G401.6 (cell line): ENCODE data around the gene UROD.

ENCODE experiments used
- FAIRE-seq: peaks from 2 replicates; lab custom pipeline; 2012; peaks lifted over from hg19 to GRCh38; lab: Jason Lieb, UNC

UROD gene

DNA sequence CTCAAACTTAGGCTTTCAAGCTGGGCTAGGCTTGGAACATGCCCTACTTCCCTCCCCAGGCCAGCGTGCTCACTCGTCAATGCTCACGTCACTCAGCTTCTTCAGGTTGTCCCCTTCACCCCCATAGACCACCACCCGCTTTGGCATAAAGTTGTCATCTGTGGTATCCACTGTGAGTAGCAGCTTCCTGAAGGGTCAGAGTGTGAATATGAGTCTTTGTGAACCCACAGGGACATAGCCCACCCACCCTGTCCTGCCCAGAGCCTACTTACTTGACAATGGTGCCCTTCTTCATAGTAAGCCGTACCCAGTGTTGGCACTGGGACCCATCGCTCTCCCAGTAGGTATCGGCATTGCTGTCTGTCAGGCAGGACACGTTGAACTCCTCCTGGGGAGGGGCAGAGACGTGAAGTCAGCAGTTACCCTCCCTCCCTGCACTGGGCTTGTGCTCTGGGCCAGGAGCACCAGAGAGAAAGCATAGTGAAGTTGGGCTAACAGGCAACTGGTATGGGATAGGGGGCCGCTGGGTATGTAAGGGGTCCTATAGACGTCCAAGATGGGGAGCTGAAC is 2.7 kb upstream of the UROD start:
- no peak for FAIRE-seq

DNA sequence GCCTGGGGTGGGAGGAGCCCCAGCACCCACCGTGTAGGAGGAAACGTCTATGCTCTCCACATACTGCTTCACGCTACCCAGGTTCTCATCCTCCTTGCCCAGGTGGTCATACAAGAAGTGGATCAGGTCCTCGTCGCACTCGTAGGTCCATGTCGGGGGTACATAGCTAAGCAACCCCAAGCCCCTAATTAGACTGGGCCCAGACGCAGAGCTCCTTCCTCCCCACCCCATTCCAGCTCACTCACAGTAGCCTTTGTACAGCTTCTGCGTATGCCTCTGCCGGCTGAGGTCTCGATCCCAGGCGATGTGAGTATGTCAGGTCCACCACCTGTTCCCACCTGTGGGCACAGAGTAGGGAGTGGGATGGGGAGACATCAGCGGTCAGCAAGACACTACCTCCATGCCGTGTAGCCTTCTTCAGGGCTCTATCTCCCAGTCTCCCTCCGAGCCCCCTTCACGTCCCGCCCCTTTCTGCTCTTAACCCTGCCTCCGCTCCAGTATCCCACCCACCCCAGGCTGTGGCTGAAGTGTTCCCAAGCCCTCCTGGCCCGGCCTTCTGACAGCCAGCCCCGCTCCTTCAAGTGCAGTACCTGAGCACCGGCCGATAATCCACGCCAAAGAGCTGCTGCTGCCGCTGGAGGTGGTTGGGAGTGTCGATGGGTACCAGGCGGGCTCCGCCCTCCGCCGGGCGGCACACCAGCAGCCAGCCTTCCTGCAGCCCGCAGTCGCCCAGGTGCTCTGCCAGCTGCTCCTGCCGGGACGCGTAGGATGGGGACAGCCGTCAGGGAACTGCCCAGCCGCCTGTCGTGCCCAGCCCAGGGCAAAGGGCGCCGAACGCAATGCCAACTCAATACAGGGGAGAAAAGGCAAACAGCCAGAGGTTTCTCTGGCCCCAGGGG is 1.8 kb upstream of the UROD start:
- no peak for FAIRE-seq

DNA sequence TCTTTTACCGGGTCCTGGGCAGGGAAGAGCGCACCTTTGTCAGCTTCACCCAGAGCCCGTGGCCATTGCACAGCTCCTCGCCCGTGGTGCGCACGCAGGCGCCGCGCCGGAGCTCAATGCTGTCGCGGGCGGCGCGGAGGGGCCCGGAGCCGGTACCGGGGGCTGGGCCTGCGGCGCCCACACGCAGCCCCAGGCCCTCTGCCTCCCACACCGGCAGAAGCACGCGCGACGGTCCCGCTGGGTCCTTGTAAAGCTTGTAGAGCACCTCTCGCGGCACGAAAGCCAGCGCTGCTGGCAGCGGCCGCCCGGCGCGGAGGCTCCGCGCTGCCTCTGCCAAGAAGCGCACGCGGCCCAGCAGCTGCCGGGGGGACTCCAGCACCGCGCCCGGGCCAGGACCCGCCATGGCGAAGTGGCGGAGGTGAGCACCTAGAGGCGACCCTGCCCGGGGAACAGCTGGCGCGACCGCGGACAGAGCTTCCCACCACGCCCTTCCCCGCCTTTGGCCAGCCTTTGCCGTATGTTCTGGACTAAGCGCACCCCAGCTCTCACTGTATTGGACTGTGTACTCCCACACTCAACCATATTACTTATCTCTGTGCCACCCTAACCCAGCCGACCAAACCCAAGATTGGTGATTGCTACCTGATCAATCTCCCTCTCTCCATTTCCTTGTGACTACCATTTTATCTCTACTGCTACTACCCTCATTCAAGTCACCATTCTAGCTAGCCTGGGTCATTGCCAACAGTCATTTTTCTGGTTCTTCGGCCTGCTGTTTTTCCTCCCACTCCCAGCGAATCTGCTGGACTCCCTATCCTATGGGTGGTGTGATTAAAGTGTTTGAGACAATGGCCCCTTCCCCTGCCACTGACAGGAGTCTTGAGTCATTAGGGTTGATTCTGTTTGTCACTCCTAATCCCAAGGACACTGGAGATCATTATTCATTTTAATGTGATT is 921 bp upstream of the UROD start, which contains the start of gene HECTD3:
TSS of gene HECTD3 (minus strand) at position 470 of the 957 bp plus-strand sequence. CDS start at position 403, 67 bp downstream.
- FAIRE-seq = no peak

DNA sequence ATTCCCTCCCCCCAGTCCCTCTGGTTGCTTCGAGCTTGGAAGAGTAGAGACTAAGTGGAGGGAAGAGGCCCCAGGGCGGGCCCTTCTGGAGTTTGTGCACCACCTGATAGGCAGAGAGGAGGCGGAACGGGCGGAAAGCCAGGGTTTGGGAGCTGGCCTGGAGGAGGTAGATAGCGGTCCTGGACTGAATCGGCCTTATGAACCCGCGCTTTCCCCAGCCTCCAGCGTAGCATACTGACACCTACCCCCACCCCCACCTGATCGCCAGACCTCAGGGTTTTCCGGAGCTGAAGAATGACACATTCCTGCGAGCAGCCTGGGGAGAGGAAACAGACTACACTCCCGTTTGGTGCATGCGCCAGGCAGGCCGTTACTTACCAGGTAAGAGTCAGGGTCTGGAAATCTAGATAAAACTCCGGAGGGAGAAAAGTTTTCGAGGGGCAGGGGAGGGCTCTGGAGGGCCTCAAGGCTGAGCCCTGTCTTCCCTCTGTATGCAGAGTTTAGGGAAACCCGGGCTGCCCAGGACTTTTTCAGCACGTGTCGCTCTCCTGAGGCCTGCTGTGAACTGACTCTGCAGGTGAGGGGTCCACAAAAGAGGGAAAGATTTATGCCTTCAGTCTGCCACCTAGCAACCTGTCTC is 705 bp downstream of the UROD start:
- FAIRE-seq = no peak

DNA sequence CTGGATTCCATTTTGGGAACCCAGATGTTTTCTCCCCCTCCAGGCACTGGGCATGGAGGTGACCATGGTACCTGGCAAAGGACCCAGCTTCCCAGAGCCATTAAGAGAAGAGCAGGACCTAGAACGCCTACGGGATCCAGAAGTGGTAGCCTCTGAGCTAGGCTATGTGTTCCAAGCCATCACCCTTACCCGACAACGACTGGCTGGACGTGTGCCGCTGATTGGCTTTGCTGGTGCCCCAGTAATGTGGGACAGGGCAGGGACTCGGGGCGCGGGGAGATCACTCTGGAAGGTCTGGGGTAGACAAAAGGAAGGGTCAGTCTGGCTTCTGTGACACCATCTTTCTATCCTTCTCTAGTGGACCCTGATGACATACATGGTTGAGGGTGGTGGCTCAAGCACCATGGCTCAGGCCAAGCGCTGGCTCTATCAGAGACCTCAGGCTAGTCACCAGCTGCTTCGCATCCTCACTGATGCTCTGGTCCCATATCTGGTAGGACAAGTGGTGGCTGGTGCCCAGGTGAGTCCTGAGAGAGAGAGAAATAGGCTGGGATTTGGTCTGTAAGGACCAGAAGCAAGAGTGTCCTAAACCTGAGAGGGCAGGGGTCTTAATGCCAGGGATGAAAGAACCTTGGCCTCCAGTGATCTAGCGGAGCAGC is 1.6 kb downstream of the UROD start:
- FAIRE-seq = no peak

DNA sequence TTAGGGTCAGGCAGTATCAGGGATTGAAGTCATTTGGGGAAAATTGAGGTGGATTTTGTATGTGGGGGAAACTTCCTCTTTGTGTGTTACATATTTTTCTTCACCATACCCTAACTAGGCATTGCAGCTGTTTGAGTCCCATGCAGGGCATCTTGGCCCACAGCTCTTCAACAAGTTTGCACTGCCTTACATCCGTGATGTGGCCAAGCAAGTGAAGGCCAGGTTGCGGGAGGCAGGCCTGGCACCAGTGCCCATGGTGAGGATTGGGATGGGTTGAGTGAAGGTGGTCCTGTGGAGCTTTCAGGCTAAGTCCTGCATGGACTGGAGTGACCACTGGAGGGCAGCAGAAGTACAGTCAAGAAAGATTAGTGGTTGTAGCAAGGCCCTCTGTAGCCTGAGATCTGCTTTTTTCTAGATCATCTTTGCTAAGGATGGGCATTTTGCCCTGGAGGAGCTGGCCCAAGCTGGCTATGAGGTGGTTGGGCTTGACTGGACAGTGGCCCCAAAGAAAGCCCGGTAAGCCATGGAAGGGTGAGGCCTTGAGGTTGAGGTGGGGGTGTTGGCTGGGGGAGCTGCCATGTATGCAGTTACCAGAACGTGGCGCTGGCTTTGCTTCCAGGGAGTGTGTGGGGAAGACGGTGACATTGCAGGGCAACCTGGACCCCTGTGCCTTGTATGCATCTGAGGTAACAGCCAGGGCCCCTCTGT is 2.4 kb downstream of the UROD start:
- FAIRE-seq = peak; percentile 23

DNA sequence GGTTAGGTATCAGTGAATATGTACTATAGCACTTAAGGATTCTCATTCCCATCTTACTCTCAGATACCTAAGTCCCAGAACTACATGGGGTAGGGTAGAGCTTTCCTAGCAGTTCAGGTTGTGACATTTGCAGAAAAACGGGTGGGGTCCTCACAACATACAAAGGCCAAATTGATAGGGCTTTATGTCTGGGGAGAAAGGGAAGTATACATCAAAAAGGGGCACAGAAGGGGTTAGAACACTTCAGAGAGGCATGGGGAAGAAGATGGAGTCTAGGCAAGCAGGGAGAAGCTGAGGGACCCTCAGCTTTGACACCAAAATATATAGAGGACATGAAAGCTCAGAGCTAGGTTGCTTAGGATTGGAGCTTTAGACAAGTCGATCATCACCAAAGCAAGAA is 3.6 kb downstream of the UROD start:
- FAIRE-seq = no peak

DNA sequence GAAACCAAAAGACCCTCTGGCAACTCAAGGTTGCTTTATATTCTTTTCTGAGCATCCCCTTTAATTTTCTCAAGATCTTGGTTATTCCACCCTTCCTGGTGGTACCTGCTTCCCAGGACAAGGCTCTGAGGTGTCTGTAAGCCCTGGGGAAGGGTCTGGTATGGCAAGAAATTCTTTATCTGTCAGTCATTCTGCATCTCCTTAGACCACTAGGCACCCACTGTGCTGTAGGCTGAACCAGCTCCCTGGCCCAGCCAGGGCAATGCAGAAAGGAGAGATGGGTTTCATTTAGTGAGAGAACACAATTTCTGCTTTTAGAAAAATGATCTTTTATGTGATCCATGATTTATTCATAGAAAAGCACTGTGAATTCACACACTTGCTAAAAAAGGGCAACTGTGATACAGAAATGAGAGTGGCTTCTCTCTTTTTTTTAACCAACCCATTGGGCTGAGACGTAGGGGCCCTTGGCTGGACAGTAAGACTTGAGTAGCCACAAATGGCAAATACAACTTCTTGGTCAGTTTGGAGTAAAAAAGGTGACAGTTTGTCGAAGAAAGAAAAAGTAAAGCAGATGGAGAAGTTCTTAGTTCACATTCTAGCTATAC is 4.1 kb downstream of the UROD start:
- FAIRE-seq = no peak

DNA sequence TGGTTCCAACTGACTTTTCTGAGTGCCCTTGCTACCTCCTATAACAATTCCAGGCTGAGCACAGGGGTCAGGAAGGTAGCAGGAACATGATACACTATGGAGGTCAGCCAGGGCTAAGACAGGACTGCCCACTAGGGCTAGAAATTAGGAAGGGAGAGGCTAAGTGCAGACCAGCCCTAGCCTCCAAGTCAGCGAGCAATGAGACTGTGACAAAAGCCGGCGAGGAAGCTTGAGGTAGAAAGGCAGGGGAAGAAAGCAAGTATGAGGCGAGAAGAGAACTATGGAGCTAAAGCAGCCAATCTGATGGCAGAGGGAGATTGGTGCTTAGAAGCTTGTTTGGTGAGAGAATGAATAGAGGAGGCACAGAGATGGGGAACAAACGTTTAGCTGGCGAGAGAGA is 4.7 kb downstream of the UROD start:
- FAIRE-seq = no peak

DNA sequence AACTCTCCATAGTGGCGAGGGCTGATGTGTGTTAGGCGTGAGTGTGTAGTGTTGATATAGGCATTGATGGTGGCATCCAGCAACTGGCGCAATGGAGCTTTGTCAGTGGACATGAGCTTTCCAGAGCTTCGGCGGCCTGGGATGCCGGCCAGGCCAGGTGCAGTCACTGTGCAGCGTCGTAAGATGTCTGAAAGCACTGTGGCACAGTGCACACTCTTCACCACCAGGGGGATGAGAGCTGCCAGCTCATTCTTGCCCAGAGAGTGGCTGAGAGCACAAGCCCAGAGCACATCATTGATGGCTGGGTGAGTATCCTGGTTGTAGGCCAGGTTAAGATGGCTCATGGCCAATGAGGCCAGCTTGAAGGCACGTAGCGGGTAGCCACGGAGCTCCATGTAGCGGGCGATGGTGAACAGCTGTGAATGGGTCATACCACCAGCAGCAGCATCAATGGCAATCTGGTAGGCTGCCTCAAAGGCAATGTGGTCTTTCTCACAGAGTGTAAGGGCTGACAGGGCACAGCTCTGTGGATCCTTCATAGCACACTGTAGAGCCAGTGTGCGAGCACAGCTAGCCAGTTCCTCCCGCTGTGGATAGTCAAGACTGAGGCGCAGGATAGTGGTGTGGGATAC is 6.7 kb downstream of the UROD start:
- FAIRE-seq = no peak

DNA sequence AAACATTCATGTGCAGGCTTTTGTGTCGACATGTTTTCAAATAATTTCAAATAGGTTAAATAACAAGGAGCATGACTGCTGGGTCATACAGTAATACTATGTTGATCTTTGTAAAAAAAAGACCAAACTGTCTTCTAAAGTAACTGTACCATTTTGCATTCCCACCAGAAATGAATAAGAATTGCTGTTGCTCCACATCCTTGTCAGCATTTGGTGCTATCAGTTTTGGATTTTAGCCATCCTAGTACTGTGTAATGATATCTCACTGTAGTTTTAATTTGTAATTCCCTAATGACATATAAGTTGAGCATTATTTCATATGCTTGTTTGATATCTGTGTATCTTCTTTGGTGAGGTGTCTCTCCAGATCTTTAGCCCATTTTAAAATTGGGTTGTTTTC is 11.6 kb downstream of the UROD start:
- no peak for FAIRE-seq

DNA sequence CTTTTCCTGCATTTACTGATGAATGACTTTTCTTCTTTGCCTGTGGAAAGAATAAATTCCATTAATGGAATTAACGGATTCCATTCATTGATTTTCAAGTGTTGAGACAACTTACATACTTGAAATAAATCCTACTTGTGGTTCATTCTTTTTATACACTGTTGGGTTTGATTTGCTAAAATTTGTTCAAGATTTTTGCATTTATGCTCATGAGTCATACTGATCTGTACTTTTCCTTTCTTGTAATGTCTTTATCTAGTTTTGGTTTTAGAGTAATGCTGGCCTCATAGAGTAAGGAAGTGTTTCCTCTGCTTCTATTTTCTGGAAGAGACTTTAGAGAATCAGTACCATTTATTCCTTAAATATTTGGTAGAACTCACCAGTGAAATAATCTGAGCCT is 14.4 kb downstream of the UROD start:
- FAIRE-seq = no peak

DNA sequence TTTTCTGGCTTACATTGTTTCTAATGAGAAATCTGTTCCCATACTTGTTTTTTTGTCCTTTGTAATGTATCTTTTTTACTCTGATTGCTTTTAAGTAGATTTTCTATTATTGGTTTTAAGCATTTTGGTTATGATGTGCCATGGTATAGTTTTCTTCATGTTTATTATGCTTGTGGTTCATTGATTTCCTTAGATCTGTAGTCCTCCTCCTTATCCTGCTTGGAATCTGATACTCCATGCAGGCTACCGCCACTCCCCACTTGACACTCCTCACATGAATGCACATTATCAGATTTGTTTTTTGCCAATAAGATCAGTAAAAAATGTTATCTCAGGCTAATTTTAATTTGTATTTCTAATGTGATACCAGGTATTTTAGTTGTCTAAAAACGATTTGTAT is 20.8 kb downstream of the UROD start:
- FAIRE-seq = no peak

DNA sequence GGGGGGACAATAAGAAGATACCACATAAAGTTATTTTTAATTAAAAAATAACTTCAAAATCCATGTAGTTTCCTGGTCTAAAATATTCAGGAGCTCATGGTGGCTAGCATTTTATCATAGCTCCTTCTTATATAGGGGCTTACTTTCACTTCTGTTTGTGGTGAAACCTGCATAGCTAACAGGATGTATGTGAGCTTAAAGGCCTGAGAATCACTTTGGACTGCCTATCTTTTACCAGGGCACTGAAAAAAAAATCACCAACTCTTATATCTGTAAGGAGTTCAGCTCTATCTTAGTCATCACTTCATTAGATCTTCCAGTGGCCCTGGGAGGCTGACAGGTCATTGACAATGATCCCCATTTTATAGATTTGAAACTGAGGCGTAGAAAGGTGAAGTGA is 21.3 kb downstream of the UROD start:
- no peak for FAIRE-seq

DNA sequence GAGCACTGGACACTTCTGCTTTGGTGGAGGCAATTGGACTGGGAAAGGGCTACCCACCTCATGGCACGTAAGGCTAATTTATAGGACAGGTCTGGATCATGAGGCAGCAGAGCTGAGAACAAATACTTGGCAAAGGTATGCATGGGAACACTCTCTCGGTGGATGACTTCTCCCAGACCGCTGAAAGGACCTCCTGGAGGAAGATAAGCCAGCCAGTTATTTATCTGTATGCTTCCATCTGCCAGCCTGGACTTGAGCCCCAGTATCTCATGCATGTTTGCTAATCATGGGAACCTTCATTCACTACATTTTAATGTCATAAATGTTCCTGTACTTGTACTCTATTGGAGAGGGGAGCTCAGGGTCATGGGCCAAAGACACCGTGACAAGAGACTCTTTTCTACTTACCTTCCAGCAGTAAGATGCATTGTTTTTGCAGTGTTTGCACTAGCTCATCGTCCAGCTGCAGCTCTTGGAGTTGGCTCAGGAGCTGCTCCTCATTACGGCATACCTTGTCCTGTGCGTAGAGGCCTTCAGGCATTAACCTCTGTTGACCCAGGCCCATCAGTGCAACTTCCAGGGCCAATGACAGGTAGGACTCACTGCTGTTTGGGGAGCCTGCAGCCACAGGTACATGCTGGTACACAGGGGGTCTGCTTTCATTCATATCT is 23.7 kb downstream of the UROD start:
- FAIRE-seq = no peak

DNA sequence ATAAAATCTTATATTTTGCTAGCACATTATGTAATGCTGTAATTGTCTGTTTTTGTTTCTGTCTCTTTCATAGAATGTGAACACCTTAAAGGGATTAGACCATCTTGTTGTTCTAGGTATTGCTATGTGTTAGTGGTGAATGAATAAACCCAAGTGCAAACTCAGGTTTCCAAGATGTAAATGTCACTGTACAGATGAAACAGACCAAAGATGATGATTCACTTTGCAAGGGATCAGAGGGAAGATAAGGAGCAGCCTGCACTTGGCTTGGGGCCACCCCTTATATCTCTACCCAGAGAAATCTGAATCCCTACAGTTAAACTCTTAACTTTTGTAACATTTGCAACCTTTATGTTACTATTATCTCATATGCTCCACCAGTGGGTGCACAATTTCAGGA is 25.4 kb downstream of the UROD start:
- FAIRE-seq = no peak

DNA sequence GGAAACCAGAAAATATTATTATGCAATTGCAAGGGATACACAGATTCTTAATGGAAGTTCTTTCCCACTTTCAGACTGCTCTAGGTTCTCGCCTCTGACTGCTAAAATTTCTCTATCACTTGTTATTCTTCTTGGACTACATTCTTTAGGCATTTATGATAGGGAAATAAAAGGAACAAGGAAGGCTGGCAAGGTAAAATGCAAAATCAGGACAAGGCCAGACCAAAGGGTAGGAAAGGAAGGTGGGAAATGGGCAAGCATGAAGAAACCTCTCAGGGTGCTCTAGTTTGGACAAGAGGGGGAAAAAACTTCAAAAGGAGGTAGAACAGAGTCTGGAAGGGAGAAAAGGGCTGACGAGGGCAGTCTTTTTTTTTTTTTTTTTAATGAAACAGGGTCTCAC is 26.2 kb downstream of the UROD start:
- FAIRE-seq = no peak

DNA sequence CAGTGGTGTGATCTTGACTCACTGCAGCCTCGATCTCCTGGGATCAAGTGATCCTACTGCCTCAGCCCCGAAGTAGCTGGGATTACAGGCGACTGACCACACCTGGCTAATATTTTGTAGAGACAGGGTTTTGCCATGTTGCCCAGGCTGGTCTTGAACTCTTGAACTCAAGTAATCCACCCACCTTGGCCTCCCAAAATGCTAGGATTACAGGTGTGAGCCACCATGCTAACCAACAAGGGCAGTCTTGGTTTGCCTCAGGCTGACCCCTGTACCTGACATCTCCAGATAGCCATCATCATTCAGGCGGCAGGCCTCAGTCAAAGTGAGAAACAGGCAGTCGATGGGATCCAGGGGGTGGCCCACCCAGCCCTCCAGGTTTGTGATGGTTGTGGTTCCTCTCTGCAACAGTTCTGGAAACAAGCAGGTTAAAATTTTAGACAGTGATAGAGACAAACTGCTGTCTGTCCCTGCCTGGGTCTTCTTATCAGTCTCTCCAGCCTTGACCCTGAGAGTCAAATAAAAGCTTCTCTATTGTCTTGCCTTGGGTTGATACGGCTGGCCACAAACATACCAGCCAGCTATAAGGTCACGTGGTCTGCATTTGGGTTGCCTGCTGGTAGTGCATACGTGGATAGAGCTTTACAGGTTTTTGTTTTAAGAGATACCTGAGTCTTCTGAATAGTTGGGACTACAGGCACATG is 26.8 kb downstream of the UROD start:
- no peak for FAIRE-seq

DNA sequence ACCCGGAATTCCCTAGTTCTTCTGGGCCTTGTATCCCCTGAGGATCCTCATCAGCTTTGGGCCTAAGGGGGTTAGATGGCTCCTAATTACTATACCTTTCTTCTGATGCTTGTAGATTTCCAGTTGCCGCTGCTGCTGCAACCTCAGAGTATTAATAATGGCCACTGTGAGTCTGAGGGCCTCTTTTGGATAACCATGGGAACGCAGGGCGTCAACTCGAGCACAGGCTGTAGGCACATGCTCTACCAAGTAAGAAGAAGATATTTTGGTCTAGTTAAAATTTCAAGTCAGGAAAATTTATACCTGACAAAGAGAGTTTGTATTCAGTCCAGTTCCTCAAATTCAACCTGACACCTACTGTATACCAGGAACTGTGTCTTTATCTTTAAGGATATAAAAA is 28.2 kb downstream of the UROD start:
- FAIRE-seq = no peak
